Measurements from ENCODE around the gene PET100. TPM values are rescaled to one million over a fixed set of nuclear protein-coding genes. Genes with fewer than 3 reads are reported as not detected.

The PET100 gene
- total RNA-seq, 1 experiment from 2014 or later, result 101 TPM

- no peaks in the 10 kb centered on the region for H3K9me2 ChIP-seq (replicated peaks; ENCODE audit: low read length)
- H3K79me2 ChIP-seq (ENCODE audit: low read length), result no peaks in the 10 kb centered on the region
- TF ChIP-seq EZH2phosphoT487 (IDR thresholded peaks at IDR 0.05; ENCODE audit: borderline replicate concordance, low read length), result no peak
- no peak for TF ChIP-seq CTCF (conservative IDR thresholded peaks at IDR 0.05; ENCODE audit: low read depth, low read length)
- TF ChIP-seq EZH2 (IDR thresholded peaks at IDR 0.05; ENCODE audit: low read length, unreplicated experiment), result no peak
- no peaks in the 10 kb centered on the region for H4K20me1 ChIP-seq (ENCODE audit: low read length)
- H2AFZ ChIP-seq (ENCODE audit: low read length), result no peak overlapping the region
- H3K27me3 ChIP-seq (ENCODE audit: low read length), result peaks cover 17% of the 10 kb centered on the region; the same call in 1 of the 2 replicates
- no TSS peak for BruUV-seq (replicated peaks)
- ChIA-PET CTCF (interaction anchor here (0.6 kb wide), 1 partner anchor 163 kb away, joined by 3 read pairs; no protein-coding TSS in a partner anchor), POLR2A (ENCODE audit: unreplicated experiment) (no interaction called here)
- H3K27ac ChIP-seq (ENCODE audit: low read length), result no peak overlapping the region
- DNase-seq (no peak), ATAC-seq (no peak)
- no peak overlapping the region for H3K4me3 ChIP-seq (ENCODE audit: low read length)
- H3K4me1 ChIP-seq (ENCODE audit: insufficient read depth, low read length), result no peaks in the 10 kb centered on the region
- no peak overlapping the region for H3K4me2 ChIP-seq (ENCODE audit: low read length)
- no peaks in the 10 kb centered on the region for H3F3A ChIP-seq (ENCODE audit: low read length, unreplicated experiment)
- no peaks in the 10 kb centered on the region for H3K9me3 ChIP-seq (ENCODE audit: low read length)
- no peaks in the 10 kb centered on the region for H3K36me3 ChIP-seq (ENCODE audit: low read depth, low read length)
- H3K9ac ChIP-seq (ENCODE audit: low read length), result no peak overlapping the region
- intact Hi-C loops (cut with micrococcal nuclease), result no loop called here
These were observed 32.3 kb downstream of the PET100 start for GRCh38 chr19:7661744-7662538.

- intact Hi-C loops (cut with micrococcal nuclease), result no loop called here
- ATAC-seq, result 0 out of 2 replicates have a peak, but pooled peaks have one; percentile 35
These were observed 33.1 kb downstream of the PET100 start for GRCh38 chr19:7662657-7663056.

More at GRCh38 chr19:7662657-7663056, 33.1 kb downstream of the PET100 start:
- Histone ChIP-seq H2AFZ (ENCODE audit: low read length) (no peak overlapping the region), H3K4me2 (ENCODE audit: low read length) (no peak overlapping the region), H3K27ac (ENCODE audit: low read length) (no peak overlapping the region), H3K36me3 (ENCODE audit: low read depth, low read length) (no peaks in the 10 kb centered on the region), H3K27me3 (ENCODE audit: low read length) (peaks cover 17% of the 10 kb centered on the region; the same call in 1 of the 2 replicates), H3K9me3 (ENCODE audit: low read length) (no peaks in the 10 kb centered on the region), H3K9me2 (replicated peaks; ENCODE audit: low read length) (no peaks in the 10 kb centered on the region), H4K20me1 (ENCODE audit: low read length) (no peaks in the 10 kb centered on the region), H3K4me3 (ENCODE audit: low read length) (no peak overlapping the region), H3F3A (ENCODE audit: low read length, unreplicated experiment) (no peaks in the 10 kb centered on the region), H3K79me2 (ENCODE audit: low read length) (no peaks in the 10 kb centered on the region), H3K4me1 (ENCODE audit: insufficient read depth, low read length) (no peaks in the 10 kb centered on the region), H3K9ac (ENCODE audit: low read length) (no peak overlapping the region)
- BruUV-seq (replicated peaks), result no TSS peak
- TF ChIP-seq CTCF (conservative IDR thresholded peaks at IDR 0.05; ENCODE audit: low read depth, low read length), result no peak
- no peak for TF ChIP-seq EZH2phosphoT487 (IDR thresholded peaks at IDR 0.05; ENCODE audit: borderline replicate concordance, low read length)
- no peak for TF ChIP-seq EZH2 (IDR thresholded peaks at IDR 0.05; ENCODE audit: low read length, unreplicated experiment)
- CTCF ChIA-PET, result interaction anchor here (0.6 kb wide), 2 partner anchors 97 to 162 kb away, joined by 3 to 6 read pairs; no protein-coding TSS in a partner anchor
- peak; percentile 35 for DNase-seq
- POLR2A ChIA-PET (ENCODE audit: unreplicated experiment), result no interaction called here

Measured in PC-3 (cell line).